HepG2 (cell line): ENCODE data around the gene TGFBI. TPM values are rescaled to one million over a fixed set of nuclear protein-coding genes. Genes with fewer than 3 reads are reported as not detected.

Experiments
- ARID3A ChIP-seq: IDR thresholded peaks from 2 replicates; pipeline ENCODE4 v1.6.1; 2012; ENCODE audit warnings: low read depth, low read length, improper control_type of control experiment
- ATRX ChIP-seq: sonication (generic); formaldehyde crosslinking; IDR thresholded peaks from 2 replicates; pipeline ENCODE4 v1.4.0; 2020; ENCODE audit warnings: missing genetic modification reagents, borderline replicate concordance
- CHCHD3 ChIP-seq: sonication (generic); formaldehyde crosslinking; IDR thresholded peaks from 2 replicates; pipeline ENCODE4 v1.8.0; 2022; ENCODE audit warnings: mild to moderate bottlenecking, missing genetic modification reagents, moderate library complexity
- ESRRA ChIP-seq: sonication (generic); formaldehyde crosslinking; IDR thresholded peaks from 2 replicates; pipeline ENCODE4 v1.5.1; 2020; ENCODE audit warnings: mild to moderate bottlenecking, low read depth, missing genetic modification reagents
- JDP2 ChIP-seq: sonication (generic); formaldehyde crosslinking; IDR thresholded peaks from 2 replicates; pipeline ENCODE4 v1.8.1; 2022; ENCODE audit warnings: missing genetic modification reagents, borderline replicate concordance
- NFE2 ChIP-seq: sonication (generic); formaldehyde crosslinking; IDR thresholded peaks from 2 replicates; pipeline ENCODE4 v1.4.0; 2020; ENCODE audit warnings: missing genetic modification reagents
- NFYC ChIP-seq: IDR thresholded peaks from 2 replicates; pipeline ENCODE4 v1.6.1; 2016; ENCODE audit warnings: missing genetic modification reagents, missing compliant biosample characterization
- POLR2AphosphoS5 ChIP-seq: IDR thresholded peaks from 2 replicates; pipeline ENCODE4 v1.6.1; 2012; ENCODE audit warnings: low read depth, low read length
- SAFB2 ChIP-seq: sonication (generic); formaldehyde crosslinking; IDR thresholded peaks from 2 replicates; pipeline ENCODE4 v1.5.1; 2020; ENCODE audit warnings: missing genetic modification reagents, low read depth, mild to moderate bottlenecking, borderline replicate concordance
- SP5 ChIP-seq: IDR thresholded peaks from 2 replicates; pipeline ENCODE4 v1.6.1; 2016; ENCODE audit warnings: low read depth, borderline replicate concordance
- ZFP82 ChIP-seq: sonication (generic); formaldehyde crosslinking; IDR thresholded peaks from 2 replicates; pipeline ENCODE4 v1.5.1; 2020; ENCODE audit warnings: mild to moderate bottlenecking, missing genetic modification reagents, borderline replicate concordance
- ZNF3 ChIP-seq: IDR thresholded peaks from 2 replicates; pipeline ENCODE4 v1.7.0; 2017; ENCODE audit warnings: inconsistent platforms
- ZNF513 ChIP-seq: sonication (generic); formaldehyde crosslinking; conservative IDR thresholded peaks from 2 replicates; pipeline ENCODE4 v1.5.0; 2020; ENCODE audit warnings: missing genetic modification reagents
- ZNF878 ChIP-seq: sonication (generic); formaldehyde crosslinking; IDR thresholded peaks from 2 replicates; pipeline ENCODE4 v1.8.1; 2023; ENCODE audit warnings: mild to moderate bottlenecking, missing genetic modification reagents, moderate library complexity
- polyA plus RNA-seq, 8 experiments: library from polyadenylated mRNA; depleted of rRNA in 3 of 8; stranded (reverse) in 7 of 8; unstranded in 1 of 8; fragments of >200 nt; fragmentation: Illumina TruSeq in 4 of 8; extraction: Trizol in 4 of 8; gene quantifications; 2 replicates each; pipeline versions ENCODE4 v1.2.1 to v1.2.3, GENCODE V29; 2011 to 2016; ENCODE audit warnings: low read depth in 4 of 8, missing spikeins in 1 of 8, mixed read lengths in 1 of 8; ENCODE audit not compliant: insufficient read depth in 1 of 8
- total RNA-seq, 5 experiments: library from RNA; depleted of rRNA; stranded (reverse); fragments of >200 nt; fragmentation: Illumina TruSeq; extraction: Trizol; gene quantifications; 2 replicates each; pipeline ENCODE4 v1.2.3, GENCODE V29; 2016; ENCODE audit warnings: low read depth in 1 of 5
- TF ChIP-seq, protein P1 (sequence below): IDR thresholded peaks from 2 replicates; pipeline ENCODE4 v1.4.0; 2020; ENCODE audit warnings: mild to moderate bottlenecking, missing genetic modification reagents
- TF ChIP-seq, protein P2 (sequence below): sonication (generic); formaldehyde crosslinking; IDR thresholded peaks from 2 replicates; pipeline ENCODE4 v1.5.1; 2020; ENCODE audit warnings: mild to moderate bottlenecking, missing genetic modification reagents, moderate library complexity

Gene TGFBI
- total and polyA plus RNA-seq, 2 of the 13 experiments (the other 11 are each of a cell fraction or from before 2014, with no cell fraction given), result 275 to 457 TPM

- peak; percentile 89 for TF ChIP-seq SAFB2 (CRISPR knock-in tag)
- peak; percentile 75; the same call in 1 of the 2 replicates for TF ChIP-seq ZNF878 (CRISPR knock-in tag)
- TF ChIP-seq ATRX (CRISPR knock-in tag), result no peak
- TF ChIP-seq SP5 (CRISPR knock-in tag), result peak; percentile 90
- TF ChIP-seq ZNF3 (CRISPR knock-in tag), result no peak
- TF ChIP-seq, protein P1, sequence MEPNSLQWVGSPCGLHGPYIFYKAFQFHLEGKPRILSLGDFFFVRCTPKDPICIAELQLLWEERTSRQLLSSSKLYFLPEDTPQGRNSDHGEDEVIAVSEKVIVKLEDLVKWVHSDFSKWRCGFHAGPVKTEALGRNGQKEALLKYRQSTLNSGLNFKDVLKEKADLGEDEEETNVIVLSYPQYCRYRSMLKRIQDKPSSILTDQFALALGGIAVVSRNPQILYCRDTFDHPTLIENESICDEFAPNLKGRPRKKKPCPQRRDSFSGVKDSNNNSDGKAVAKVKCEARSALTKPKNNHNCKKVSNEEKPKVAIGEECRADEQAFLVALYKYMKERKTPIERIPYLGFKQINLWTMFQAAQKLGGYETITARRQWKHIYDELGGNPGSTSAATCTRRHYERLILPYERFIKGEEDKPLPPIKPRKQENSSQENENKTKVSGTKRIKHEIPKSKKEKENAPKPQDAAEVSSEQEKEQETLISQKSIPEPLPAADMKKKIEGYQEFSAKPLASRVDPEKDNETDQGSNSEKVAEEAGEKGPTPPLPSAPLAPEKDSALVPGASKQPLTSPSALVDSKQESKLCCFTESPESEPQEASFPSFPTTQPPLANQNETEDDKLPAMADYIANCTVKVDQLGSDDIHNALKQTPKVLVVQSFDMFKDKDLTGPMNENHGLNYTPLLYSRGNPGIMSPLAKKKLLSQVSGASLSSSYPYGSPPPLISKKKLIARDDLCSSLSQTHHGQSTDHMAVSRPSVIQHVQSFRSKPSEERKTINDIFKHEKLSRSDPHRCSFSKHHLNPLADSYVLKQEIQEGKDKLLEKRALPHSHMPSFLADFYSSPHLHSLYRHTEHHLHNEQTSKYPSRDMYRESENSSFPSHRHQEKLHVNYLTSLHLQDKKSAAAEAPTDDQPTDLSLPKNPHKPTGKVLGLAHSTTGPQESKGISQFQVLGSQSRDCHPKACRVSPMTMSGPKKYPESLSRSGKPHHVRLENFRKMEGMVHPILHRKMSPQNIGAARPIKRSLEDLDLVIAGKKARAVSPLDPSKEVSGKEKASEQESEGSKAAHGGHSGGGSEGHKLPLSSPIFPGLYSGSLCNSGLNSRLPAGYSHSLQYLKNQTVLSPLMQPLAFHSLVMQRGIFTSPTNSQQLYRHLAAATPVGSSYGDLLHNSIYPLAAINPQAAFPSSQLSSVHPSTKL (CRISPR knock-in tag), result peak; percentile 68
- peak; percentile 72; the same call in 1 of the 2 replicates for TF ChIP-seq CHCHD3 (CRISPR knock-in tag)
- TF ChIP-seq POLR2AphosphoS5, result peak; percentile 80
- no peak for TF ChIP-seq NFE2
- no peak for TF ChIP-seq ZNF513 (CRISPR knock-in tag)
- TF ChIP-seq, protein P2, sequence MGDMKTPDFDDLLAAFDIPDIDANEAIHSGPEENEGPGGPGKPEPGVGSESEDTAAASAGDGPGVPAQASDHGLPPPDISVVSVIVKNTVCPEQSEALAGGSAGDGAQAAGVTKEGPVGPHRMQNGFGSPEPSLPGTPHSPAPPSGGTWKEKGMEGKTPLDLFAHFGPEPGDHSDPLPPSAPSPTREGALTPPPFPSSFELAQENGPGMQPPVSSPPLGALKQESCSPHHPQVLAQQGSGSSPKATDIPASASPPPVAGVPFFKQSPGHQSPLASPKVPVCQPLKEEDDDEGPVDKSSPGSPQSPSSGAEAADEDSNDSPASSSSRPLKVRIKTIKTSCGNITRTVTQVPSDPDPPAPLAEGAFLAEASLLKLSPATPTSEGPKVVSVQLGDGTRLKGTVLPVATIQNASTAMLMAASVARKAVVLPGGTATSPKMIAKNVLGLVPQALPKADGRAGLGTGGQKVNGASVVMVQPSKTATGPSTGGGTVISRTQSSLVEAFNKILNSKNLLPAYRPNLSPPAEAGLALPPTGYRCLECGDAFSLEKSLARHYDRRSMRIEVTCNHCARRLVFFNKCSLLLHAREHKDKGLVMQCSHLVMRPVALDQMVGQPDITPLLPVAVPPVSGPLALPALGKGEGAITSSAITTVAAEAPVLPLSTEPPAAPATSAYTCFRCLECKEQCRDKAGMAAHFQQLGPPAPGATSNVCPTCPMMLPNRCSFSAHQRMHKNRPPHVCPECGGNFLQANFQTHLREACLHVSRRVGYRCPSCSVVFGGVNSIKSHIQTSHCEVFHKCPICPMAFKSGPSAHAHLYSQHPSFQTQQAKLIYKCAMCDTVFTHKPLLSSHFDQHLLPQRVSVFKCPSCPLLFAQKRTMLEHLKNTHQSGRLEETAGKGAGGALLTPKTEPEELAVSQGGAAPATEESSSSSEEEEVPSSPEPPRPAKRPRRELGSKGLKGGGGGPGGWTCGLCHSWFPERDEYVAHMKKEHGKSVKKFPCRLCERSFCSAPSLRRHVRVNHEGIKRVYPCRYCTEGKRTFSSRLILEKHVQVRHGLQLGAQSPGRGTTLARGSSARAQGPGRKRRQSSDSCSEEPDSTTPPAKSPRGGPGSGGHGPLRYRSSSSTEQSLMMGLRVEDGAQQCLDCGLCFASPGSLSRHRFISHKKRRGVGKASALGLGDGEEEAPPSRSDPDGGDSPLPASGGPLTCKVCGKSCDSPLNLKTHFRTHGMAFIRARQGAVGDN, result peak; percentile 99
- peak; percentile 75; the same call in 1 of the 2 replicates for TF ChIP-seq ZFP82
- TF ChIP-seq ARID3A, result no peak
- peak; percentile 73; the same call in 1 of the 2 replicates for TF ChIP-seq ESRRA (CRISPR knock-in tag)
- TF ChIP-seq NFYC, result no peak
- no peak; the same call in 1 of the 2 replicates for TF ChIP-seq JDP2
Measured at GRCh38 chr5:136028782-136029742, at the start of gene TGFBI (continued).
